Stimulated activated naive CD8-positive, alpha-beta T cell treated with anti-CD3 and anti-CD28 coated beads, Interleukin-15, amount 100 ng/mL, for 72 hours (primary cell): ENCODE measurements around the gene TMPRSS3.

Experiments
- ATAC-seq: fragments of 150-1000 bp; cut with Tn5 transposase; 2 replicates; pipeline ENCODE4 v1.10.0; 2021; ENCODE audit warnings: mild to moderate bottlenecking, moderate library complexity
- DNase-seq, 2 donors: peaks; one replicate each; pipeline ENCODE4 v3.0.0; 2021 to 2022
- H3K27ac Mint-ChIP-seq, 2 donors: one replicate each; pipeline ENCODE4 v1.8.0; 2022; ENCODE audit warnings: mild to moderate bottlenecking in 2 of 2, mixed read lengths in 2 of 2, moderate library complexity in 2 of 2
- H3K27me3 Mint-ChIP-seq: one replicate; pipeline ENCODE4 v1.8.0; 2022; ENCODE audit warnings: mixed read lengths
- H3K4me1 Mint-ChIP-seq: one replicate; pipeline ENCODE4 v1.8.0; 2022; ENCODE audit warnings: mild to moderate bottlenecking, mixed read lengths
- H3K4me3 Mint-ChIP-seq, 2 donors: one replicate each; pipeline ENCODE4 v1.8.0; 2022; ENCODE audit warnings: mild to moderate bottlenecking in 2 of 2, mixed read lengths in 2 of 2, moderate library complexity in 1 of 2
- H3K9me3 Mint-ChIP-seq, 2 donors: one replicate each; pipeline ENCODE4 v1.8.0; 2022; ENCODE audit warnings: mixed read lengths in 2 of 2

TMPRSS3 gene

DNA sequence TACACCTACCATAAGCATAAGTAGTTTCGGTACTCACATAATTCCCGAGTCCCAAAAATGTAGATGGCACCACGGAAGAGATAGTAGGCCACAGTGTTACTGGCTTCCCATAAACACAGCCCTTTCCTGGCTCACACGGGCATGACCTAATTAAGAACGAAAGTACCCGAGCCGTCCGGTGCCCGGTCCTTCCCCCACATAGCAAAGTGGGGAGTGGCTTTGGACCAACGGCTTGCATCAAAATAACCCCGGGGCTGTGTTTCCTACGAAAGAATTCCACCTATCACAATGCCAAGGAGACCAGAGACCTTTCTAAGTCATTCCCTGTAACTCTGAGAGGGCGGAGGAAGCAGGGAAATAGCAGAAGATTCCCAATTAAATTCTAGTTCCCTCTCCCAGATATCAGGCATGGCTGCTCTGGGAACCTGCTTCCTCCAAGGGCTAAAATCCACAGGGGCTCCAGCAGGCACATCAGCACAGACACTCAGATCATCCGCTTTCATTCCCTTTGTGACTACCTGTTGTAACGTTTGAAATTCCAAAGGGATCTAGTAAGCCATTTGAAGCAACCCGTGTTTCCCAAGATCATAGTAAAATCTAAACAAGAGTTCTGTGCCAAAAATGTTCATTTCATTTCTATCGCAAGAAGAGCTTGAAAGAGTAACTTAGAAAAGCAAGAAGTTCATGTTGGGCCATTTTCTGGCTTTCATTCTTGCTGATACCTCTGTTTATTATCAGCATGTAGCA is at the start of gene TMPRSS3:
Gene TMPRSS3, minus strand, starts transcription at position 148 of the 747 bp plus-strand sequence. CDS start 635 bp downstream, outside the sequence.
- Mint-ChIP-seq H3K27ac (no peak within 1 kb of the TSS), H3K27me3 (no peaks in the 10 kb centered on the region), H3K4me3 (no peak within 1 kb of the TSS), H3K4me1 (peaks cover 94% of the 10 kb centered on the region), H3K9me3 (no peaks in the 10 kb centered on the region)
- no peak for DNase-seq
- ATAC-seq, result no peak

DNA sequence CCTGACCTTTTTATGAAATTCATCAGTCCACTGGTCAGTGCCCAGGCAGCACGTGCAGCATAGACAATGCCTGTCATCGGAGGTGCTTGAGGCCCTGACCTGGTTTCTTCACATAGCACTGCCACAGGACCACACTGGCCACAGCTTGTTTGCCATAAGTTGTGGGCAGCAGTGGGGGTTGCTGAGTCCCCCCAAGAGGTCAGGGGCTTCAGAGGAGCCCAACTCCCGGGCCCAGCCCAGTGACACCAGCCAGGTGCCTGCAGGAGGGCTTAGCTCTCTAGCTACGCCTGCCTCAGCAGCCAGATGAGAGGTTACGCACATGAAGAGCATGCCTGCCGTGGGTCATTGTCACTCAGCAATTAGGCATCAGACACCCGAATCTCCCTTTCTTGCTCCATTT is 49.5 kb upstream of the TMPRSS3 start:
- no peak overlapping the region for H3K4me3 Mint-ChIP-seq
- H3K9me3 Mint-ChIP-seq, result no peaks in the 10 kb centered on the region
- no peak for DNase-seq
- H3K27ac Mint-ChIP-seq, result peak overlapping the region in 1 of 2 donors; percentile 2
- ATAC-seq, result no peak
- no peaks in the 10 kb centered on the region for H3K27me3 Mint-ChIP-seq
- peaks cover 98% of the 10 kb centered on the region for H3K4me1 Mint-ChIP-seq

DNA sequence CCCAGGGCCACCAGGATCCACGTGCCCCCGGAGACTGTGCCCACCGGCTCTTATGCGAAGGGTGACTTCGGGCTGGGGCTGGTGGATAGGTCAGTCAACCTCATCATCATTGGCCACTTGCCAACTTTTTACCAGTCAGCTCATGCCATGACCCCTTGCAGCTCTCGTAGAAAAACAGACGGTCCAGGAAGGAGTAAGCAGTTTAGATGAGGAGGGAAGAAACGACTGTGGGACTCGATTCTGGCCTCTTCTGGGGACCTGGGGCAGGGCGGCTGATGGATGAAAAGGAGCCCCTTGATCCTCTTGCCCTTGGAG is 48.9 kb upstream of the TMPRSS3 start:
- no peak overlapping the region for H3K4me3 Mint-ChIP-seq
- peaks cover 98% of the 10 kb centered on the region for H3K4me1 Mint-ChIP-seq
- H3K27me3 Mint-ChIP-seq, result no peaks in the 10 kb centered on the region
- no peak overlapping the region for H3K27ac Mint-ChIP-seq
- DNase-seq (no peak), ATAC-seq (no peak)
- peaks cover 2 to 4% of the 10 kb centered on the region in 2 donors for H3K9me3 Mint-ChIP-seq

DNA sequence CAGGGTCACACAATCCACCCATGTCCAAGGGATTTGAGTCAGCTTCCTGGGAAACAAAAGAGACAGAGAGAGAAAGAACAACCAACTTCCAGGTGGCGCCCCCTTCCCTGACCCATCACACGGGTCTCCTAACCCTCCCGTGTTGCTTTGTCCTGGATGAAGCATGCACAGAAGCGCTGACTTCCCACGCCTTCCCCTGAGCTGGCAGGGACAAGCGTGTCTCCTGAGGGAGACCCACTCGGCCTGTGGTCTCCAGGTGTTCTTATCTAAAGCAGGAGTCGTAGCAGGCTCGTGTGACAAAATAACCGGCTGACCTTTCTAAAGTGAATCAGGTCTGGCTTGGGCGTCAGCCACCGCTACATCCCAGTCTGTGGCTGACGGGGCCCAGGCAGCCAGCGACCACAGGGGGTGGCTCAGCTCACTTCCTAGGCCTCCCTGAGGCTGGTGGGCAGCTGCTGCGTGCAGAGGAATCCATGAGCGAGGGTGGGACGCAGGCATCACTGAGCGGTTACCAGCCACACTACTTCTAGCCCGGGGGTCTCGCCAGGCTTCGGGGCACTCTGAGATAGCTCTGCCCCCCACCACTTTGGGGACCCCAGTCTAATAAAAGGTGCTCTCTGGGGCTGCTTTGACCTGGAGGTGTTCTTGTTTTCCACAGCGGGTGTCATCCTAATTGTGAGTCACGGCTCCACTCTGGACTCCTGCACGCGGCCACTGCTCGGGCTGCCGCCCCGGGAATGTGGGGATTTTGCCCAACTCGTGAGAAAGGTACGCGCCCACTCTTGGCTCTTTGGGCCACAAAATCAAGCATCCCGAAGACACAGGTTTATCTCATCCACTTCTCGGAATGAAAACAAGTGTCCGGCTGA is 48.3 kb upstream of the TMPRSS3 start:
- ATAC-seq (no peak), DNase-seq (no peak)
- peaks cover 98% of the 10 kb centered on the region for H3K4me1 Mint-ChIP-seq
- H3K27me3 Mint-ChIP-seq, result no peaks in the 10 kb centered on the region
- H3K27ac Mint-ChIP-seq, result peak overlapping the region in 1 of 2 donors; percentile 95
- H3K4me3 Mint-ChIP-seq, result peak overlapping the region in 1 of 2 donors; percentile 67
- H3K9me3 Mint-ChIP-seq, result peaks cover 6 to 8% of the 10 kb centered on the region in 2 donors

DNA sequence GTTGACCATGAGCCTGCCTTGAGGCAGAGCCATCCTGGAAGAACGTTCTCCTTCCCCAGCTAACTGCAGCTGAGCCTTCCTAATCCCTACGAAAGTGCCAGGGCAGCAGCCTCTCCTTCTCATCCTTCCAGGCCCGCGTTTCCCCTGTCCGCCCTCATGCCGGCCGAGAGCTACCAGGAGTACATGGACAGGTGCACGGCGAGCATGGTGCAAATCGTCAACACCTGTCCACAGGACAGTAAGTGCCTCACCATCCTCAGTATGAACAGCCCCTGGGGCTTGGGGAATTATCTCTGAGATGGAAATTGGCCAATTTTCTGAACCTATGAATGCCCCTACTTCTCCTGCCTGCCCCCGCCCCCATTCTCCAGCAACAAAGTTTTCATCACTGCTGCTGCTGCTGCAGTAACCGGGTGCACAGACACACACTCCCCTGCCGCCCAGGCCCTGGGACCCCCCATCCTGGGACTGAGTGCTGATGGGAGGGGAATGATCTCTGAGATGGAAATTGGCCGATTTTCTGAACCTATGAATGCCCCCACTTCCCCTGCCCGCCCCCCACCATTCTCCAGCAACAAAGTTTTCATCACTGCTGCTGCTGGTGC is 47.4 kb upstream of the TMPRSS3 start:
- peak overlapping the region in 1 of 2 donors; percentile 67 for H3K4me3 Mint-ChIP-seq
- peaks cover 98% of the 10 kb centered on the region for H3K4me1 Mint-ChIP-seq
- no peaks in the 10 kb centered on the region for H3K27me3 Mint-ChIP-seq
- DNase-seq, result no peak
- peaks cover 6 to 8% of the 10 kb centered on the region in 2 donors for H3K9me3 Mint-ChIP-seq
- ATAC-seq, result no peak
- peak overlapping the region in 1 of 2 donors; percentile 95 for H3K27ac Mint-ChIP-seq

DNA sequence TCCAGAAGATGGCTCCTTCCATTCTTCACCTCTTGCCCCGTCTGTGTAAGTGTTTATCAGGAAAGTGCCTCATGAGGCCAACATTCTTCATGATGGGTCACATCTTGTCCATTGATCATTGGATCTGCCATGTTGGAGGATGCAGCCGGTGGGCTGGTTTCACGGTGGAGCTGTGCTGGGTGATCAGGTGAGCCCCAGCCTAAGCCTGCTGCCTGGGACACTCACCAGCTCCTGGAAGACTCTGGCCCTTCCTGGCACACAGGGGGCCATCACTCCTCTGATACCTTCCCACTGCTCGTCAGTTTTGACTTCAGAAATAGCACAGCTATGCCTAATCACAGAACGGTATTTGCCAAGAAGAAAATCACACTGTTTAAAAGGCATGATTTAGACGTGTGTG is 46.1 kb upstream of the TMPRSS3 start:
- H3K4me1 Mint-ChIP-seq, result peaks cover 95% of the 10 kb centered on the region
- H3K4me3 Mint-ChIP-seq, result no peak overlapping the region
- peak overlapping the region in 1 of 2 donors; percentile 39 for H3K27ac Mint-ChIP-seq
- ATAC-seq (no peak), DNase-seq (no peak)
- no peaks in the 10 kb centered on the region for H3K27me3 Mint-ChIP-seq
- H3K9me3 Mint-ChIP-seq, result peaks cover 6 to 8% of the 10 kb centered on the region in 2 donors

DNA sequence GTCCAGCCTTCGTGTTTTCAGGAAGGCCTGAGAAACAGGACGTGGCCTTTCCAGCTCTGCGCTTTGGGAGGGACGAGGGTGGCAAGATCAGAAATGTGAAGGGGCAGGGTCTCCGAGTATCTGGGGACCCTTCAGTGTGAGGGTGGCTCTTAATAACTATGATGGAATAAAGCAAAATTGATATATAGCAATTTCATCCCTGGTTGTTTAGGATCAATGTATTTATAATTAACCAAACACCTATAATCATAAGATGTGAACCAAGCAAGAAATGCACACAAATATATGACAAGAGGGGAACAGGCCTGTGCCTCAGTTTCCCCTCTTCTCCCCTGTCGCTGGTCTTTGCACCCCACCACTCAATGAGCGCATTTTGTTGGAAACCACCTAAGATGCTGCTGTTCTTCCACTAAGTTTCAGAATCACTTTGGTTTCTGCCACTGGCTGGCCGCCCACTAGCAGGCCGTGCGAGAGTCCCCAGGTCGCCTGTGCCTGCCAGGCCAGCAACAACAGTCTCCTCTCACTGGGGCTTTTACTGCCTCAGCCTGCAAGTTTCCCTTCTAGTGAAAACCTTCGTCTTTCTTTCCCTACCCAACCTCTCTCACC is 44.4 kb upstream of the TMPRSS3 start:
- H3K9me3 Mint-ChIP-seq, result peaks cover 6 to 10% of the 10 kb centered on the region in 2 donors
- peaks cover 95% of the 10 kb centered on the region for H3K4me1 Mint-ChIP-seq
- peak; percentile 82 for ATAC-seq
- no peaks in the 10 kb centered on the region for H3K27me3 Mint-ChIP-seq
- peak overlapping the region; percentile 26 to 70 for H3K4me3 Mint-ChIP-seq
- H3K27ac Mint-ChIP-seq, result peak overlapping the region; percentile 88 to 97
- peak; percentile 53 to 70 for DNase-seq

DNA sequence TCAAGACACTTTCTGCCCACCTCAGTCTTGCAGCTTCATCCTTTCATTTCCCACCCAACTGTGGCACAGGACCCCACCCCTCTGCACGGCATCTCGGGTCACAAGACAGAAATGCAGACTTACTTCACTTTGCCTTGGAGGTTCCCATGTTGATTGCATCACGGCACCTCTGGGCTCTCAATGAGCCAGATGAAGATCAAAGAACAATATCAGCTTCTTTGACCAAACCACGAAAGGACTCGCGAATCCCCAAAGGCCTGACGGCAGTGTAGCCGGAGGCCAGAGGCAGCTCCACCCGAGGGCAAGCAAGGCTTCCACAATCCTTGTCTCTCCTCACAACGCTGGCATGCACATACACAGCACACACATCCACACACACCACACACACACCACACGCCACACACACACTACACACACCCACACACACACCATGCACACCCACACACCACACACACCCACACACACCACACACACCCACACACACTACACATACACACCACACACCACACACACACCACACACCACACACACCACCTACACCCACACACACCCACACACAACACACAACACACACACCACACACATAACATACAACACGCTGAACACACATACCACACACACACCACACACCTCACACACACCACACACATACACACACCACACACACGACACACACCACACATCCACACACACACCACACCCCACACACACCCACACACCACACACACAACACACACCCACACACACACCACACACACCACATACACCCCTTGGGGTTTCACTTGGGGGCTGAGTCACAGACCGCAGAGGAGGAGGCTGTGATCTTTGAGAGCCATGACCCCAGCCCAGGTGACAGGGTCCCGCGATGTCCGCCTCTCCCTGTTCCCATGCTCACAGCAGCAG is 43.7 kb upstream of the TMPRSS3 start:
- H3K27ac Mint-ChIP-seq, result peak overlapping the region; percentile 88 to 97
- H3K4me1 Mint-ChIP-seq, result peaks cover 95% of the 10 kb centered on the region
- H3K4me3 Mint-ChIP-seq, result peak overlapping the region; percentile 26 to 70
- no peaks in the 10 kb centered on the region for H3K27me3 Mint-ChIP-seq
- peak; percentile 86 for ATAC-seq
- peak; percentile 67 to 74 for DNase-seq
- H3K9me3 Mint-ChIP-seq, result peaks cover 6 to 18% of the 10 kb centered on the region in 2 donors

- Mint-ChIP-seq H3K27me3 (no peaks in the 10 kb centered on the region), H3K4me3 (peak overlapping the region in 1 of 2 donors; percentile 70), H3K4me1 (peaks cover 97% of the 10 kb centered on the region), H3K27ac (peak overlapping the region in 1 of 2 donors; percentile 61), H3K9me3 (peaks cover 6 to 21% of the 10 kb centered on the region in 2 donors)
- DNase-seq, result no peak
- ATAC-seq, result no peak
Measured at GRCh38 chr21:42438316-42439205, 42.7 kb upstream of the TMPRSS3 start.

GRCh38 chr21:42437786-42438185 is 41.9 kb upstream of the TMPRSS3 start:
- DNase-seq, result no peak
- Mint-ChIP-seq H3K4me3 (no peak overlapping the region), H3K27ac (peak overlapping the region; percentile 9 to 91), H3K4me1 (peaks cover 97% of the 10 kb centered on the region), H3K9me3 (peaks cover 6 to 21% of the 10 kb centered on the region in 2 donors), H3K27me3 (no peaks in the 10 kb centered on the region)
- no peak for ATAC-seq

- H3K4me3 Mint-ChIP-seq, result no peak overlapping the region
- no peaks in the 10 kb centered on the region for H3K27me3 Mint-ChIP-seq
- H3K4me1 Mint-ChIP-seq, result peaks cover 93% of the 10 kb centered on the region
- no peak overlapping the region for H3K27ac Mint-ChIP-seq
- peaks cover 6 to 29% of the 10 kb centered on the region in 2 donors for H3K9me3 Mint-ChIP-seq
- no peak for ATAC-seq
- no peak for DNase-seq
Measured at GRCh38 chr21:42436914-42437313, 41.1 kb upstream of the TMPRSS3 start.

DNA sequence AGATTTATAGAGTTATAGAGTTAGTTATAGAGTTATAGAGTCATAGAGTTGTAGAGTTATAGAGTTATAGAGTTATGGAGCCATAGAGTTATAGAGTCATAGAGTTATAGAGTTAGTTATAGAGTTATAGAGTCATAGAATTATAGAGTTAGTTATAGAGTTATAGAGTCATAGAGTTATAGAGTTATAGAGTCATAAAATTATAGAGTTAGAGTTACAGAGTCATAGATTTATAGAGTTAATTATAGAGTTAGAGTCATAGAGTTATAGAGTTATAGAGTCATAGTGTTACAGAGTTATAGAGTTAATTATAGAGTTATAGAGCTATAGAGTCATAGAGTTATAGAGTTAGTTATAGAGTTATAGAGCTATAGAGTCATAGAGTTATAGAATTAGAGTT is 40.0 kb upstream of the TMPRSS3 start:
- H3K9me3 Mint-ChIP-seq, result peaks cover 6 to 36% of the 10 kb centered on the region in 2 donors
- no peak for DNase-seq
- no peaks in the 10 kb centered on the region for H3K27me3 Mint-ChIP-seq
- H3K27ac Mint-ChIP-seq, result no peak overlapping the region
- peaks cover 90% of the 10 kb centered on the region for H3K4me1 Mint-ChIP-seq
- H3K4me3 Mint-ChIP-seq, result no peak overlapping the region
- ATAC-seq, result no peak

- Mint-ChIP-seq H3K9me3 (peaks cover 6 to 36% of the 10 kb centered on the region in 2 donors), H3K4me3 (no peak overlapping the region), H3K27me3 (no peaks in the 10 kb centered on the region), H3K4me1 (peaks cover 86% of the 10 kb centered on the region), H3K27ac (no peak overlapping the region)
- no peak for DNase-seq
- ATAC-seq, result no peak
Measured at GRCh38 chr21:42435401-42435800, 39.5 kb upstream of the TMPRSS3 start.

GRCh38 chr21:42434884-42435283 is 39.0 kb upstream of the TMPRSS3 start:
- no peak for ATAC-seq
- H3K4me1 Mint-ChIP-seq, result peaks cover 81% of the 10 kb centered on the region
- H3K27ac Mint-ChIP-seq, result no peak overlapping the region
- H3K27me3 Mint-ChIP-seq, result no peaks in the 10 kb centered on the region
- DNase-seq, result no peak
- H3K4me3 Mint-ChIP-seq, result no peak overlapping the region
- H3K9me3 Mint-ChIP-seq, result peaks cover 5 to 34% of the 10 kb centered on the region in 2 donors
